HEK293T (cell line): ENCODE data around the gene INPP1.
"Not testable (repeated sequence)": the region's sequence is repeated elsewhere in the genome, so short reads cannot be mapped to it uniquely, and the experiment has no call there.

Experiments
- CTCF ChIA-PET: fragments of 350-600 bp; formaldehyde crosslinking; extraction: SDS; loops from one replicate; lab custom pipeline; 2021; ENCODE audit warnings: antibody characterized with exemption, inconsistent platforms; lab: Yijun Ruan, JAX
- POLR2A ChIA-PET: fragments of 350-600 bp; formaldehyde crosslinking; extraction: SDS; loops from one replicate; lab custom pipeline; 2020; ENCODE audit warnings: antibody characterized with exemption, inconsistent platforms; lab: Yijun Ruan, JAX
- DNase-seq: peaks from one replicate; pipeline ENCODE4 v3.0.0; 2012; ENCODE audit warnings: mixed read lengths; ENCODE audit errors: extremely low spot score
- ARNT ChIP-seq: fragments of 450-650 bp; IDR thresholded peaks from 2 replicates; pipeline ENCODE4 v1.6.1; 2017; ENCODE audit warnings: mild to moderate bottlenecking
- BHLHE40 ChIP-seq: fragments of 450-650 bp; IDR thresholded peaks from 2 replicates; pipeline ENCODE4 v1.6.1; 2016; ENCODE audit warnings: mild to moderate bottlenecking, moderate library complexity, borderline replicate concordance
- CTBP1 ChIP-seq: fragments of 450-650 bp; IDR thresholded peaks from 2 replicates; pipeline ENCODE4 v1.6.1; 2016; ENCODE audit warnings: borderline replicate concordance
- ELF4 ChIP-seq: fragments of 450-650 bp; IDR thresholded peaks from 2 replicates; pipeline ENCODE4 v1.6.1; 2017; ENCODE audit warnings: antibody characterized with exemption
- FOXA1 ChIP-seq: fragments of 450-650 bp; IDR thresholded peaks from 2 replicates; pipeline ENCODE4 v1.6.1; 2016; ENCODE audit warnings: mild to moderate bottlenecking
- FOXK2 ChIP-seq: fragments of 450-650 bp; IDR thresholded peaks from 2 replicates; pipeline ENCODE4 v1.6.1; 2016; ENCODE audit warnings: mild to moderate bottlenecking
- FOXM1 ChIP-seq: fragments of 450-650 bp; IDR thresholded peaks from 2 replicates; pipeline ENCODE4 v1.6.1; 2017; ENCODE audit warnings: mild to moderate bottlenecking, borderline replicate concordance
- HDGF ChIP-seq: fragments of 450-650 bp; IDR thresholded peaks from 2 replicates; pipeline ENCODE4 v1.6.1; 2017; ENCODE audit warnings: antibody characterized with exemption, borderline replicate concordance
- L3MBTL2 ChIP-seq: fragments of 450-650 bp; conservative IDR thresholded peaks from 2 replicates; pipeline ENCODE4 v1.6.1; 2016; ENCODE audit warnings: mild to moderate bottlenecking
- LEF1 ChIP-seq: fragments of 450-650 bp; IDR thresholded peaks from 2 replicates; pipeline ENCODE4 v1.6.1; 2017; ENCODE audit warnings: mild to moderate bottlenecking, borderline replicate concordance
- NFRKB ChIP-seq: fragments of 450-650 bp; IDR thresholded peaks from 2 replicates; pipeline ENCODE4 v1.6.1; 2016; ENCODE audit warnings: mild to moderate bottlenecking, moderate library complexity
- SP1 ChIP-seq: fragments of 450-650 bp; IDR thresholded peaks from 2 replicates; pipeline ENCODE4 v1.6.1; 2017
- SUZ12 ChIP-seq: fragments of 450-650 bp; IDR thresholded peaks from 2 replicates; pipeline ENCODE4 v1.6.1; 2016; ENCODE audit warnings: mild to moderate bottlenecking
- TARDBP ChIP-seq: fragments of 450-650 bp; IDR thresholded peaks from 2 replicates; pipeline ENCODE4 v1.6.1; 2016
- ZNF384 ChIP-seq: fragments of 450-650 bp; IDR thresholded peaks from 2 replicates; pipeline ENCODE4 v1.6.1; 2016
- TF ChIP-seq, protein P1 (sequence below): fragments of 450-650 bp; IDR thresholded peaks from 2 replicates; pipeline ENCODE4 v1.6.1; 2016

The INPP1 gene

DNA sequence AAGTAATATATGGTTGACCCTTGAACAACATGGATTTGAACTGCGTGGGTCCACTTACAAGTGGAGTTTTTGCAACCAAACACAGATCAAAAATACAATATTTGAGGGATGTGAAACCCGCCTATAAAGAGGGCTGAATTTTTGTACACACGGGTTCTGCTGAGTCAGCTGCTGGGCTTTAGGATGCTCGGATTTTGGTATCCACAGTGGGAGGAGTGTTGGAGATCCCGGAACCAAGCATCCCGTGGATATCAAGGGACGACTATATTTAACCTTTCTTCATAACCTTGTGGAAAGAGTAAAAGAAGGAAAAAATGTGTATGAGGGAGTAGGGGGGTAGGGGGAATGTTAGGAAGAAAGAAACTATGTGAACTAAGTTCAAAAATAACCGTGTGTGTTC, 10.0 kb upstream of the INPP1 start:
- TF ChIP-seq ELF4: no peak
- no peak for TF ChIP-seq HDGF
- TF ChIP-seq FOXA1: no peak
- TF ChIP-seq, protein P1, sequence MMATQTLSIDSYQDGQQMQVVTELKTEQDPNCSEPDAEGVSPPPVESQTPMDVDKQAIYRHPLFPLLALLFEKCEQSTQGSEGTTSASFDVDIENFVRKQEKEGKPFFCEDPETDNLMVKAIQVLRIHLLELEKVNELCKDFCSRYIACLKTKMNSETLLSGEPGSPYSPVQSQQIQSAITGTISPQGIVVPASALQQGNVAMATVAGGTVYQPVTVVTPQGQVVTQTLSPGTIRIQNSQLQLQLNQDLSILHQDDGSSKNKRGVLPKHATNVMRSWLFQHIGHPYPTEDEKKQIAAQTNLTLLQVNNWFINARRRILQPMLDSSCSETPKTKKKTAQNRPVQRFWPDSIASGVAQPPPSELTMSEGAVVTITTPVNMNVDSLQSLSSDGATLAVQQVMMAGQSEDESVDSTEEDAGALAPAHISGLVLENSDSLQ: no peak
- TF ChIP-seq ARNT: no peak
- no peak for TF ChIP-seq TARDBP
- TF ChIP-seq SUZ12: no peak
- no peak for TF ChIP-seq SP1
- TF ChIP-seq BHLHE40: no peak
- no peak for TF ChIP-seq FOXM1
- no peak for TF ChIP-seq NFRKB
- TF ChIP-seq ZNF384: no peak
- no peak for TF ChIP-seq LEF1
- TF ChIP-seq CTBP1: no peak
- TF ChIP-seq FOXK2: no peak
- no peak for TF ChIP-seq L3MBTL2
- no peak for DNase-seq
- CTCF ChIA-PET: no interaction called here
- POLR2A ChIA-PET: no interaction called here

DNA sequence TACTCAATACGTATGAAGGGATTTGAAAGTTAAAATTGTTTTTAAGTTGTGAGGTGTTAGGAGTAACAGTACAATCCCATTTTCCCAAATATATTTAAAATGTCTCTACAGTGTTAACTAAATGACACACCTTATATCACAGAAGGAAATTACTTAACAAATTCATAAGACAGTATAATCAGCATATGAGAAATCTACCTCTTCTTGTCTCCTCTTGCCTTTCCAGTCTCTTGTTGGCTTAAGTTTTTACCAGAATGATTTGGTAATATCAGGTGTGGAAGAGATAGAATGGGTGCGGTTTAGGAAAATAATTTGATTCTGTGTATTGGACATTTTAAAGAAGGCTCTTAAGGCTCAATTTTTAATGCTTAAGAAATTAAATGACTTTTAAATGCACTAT, 9.5 kb upstream of the INPP1 start:
- CTCF ChIA-PET: no interaction called here

DNA sequence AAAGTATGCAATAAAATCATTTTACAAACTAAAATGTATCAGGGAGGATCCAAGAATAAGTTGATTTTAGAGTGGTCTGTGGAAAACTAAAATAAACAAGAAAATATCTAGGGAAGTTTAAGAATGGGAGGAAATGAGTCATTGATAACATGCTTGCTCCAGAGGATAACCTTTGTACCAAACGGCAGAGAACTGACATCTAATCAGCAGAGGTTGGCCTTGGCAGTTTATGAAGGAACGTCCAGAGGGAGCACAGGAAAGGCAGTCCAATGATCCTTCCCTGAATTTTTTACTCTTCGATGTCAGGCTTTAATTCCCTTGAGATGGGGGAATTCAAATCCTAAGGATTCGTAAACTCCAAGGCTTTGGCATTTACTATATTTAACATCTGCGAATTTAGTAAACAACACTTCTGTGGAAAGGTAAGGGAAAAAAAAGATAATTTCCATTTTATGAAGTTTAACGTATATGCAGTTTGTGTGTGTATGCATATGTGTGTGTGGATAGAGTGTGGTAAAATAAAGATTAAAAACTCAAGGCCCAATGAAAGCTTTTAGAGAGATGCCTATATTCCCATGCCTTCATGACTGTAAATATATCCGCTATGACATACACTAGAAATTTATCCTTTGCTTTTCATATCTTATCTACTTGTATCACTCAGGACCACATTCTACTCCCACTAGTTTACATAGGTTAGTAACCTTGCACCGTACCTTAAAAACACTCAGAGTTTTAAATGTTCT, 8.7 kb upstream of the INPP1 start:
- no peak for DNase-seq
- ChIA-PET CTCF (no interaction called here), POLR2A (no interaction called here)
- TF ChIP-seq FOXK2 (no peak), CTBP1 (no peak), LEF1 (no peak)

More for the DNA sequence above, 9.5 kb upstream of the INPP1 start:
- no peak for DNase-seq
- TF ChIP-seq LEF1: no peak
- TF ChIP-seq, protein P1: no peak
- TF ChIP-seq FOXK2: no peak
- no peak for TF ChIP-seq SUZ12
- no peak for TF ChIP-seq ELF4
- TF ChIP-seq TARDBP: no peak
- TF ChIP-seq FOXA1: no peak
- TF ChIP-seq CTBP1: no peak
- no peak for TF ChIP-seq ARNT
- TF ChIP-seq ZNF384: no peak
- POLR2A ChIA-PET: no interaction called here

DNA sequence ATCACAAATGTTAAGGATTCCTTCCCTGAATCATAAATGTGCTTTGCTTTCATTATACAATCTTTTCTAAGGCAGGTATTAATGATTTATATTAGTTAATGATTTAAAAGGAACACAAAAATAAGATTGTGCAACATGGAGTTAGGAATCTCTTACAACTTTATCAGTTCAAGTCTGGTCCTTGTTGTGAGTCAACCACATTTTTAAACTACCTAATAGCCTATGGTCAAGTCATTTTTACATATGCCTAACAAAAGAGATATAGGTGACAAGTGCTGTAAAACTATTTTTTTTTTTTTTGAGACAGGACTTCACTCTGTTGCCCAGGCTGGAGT, 8.2 kb upstream of the INPP1 start:
- no peak for DNase-seq
- POLR2A ChIA-PET: no interaction called here
- CTCF ChIA-PET: no interaction called here
- TF ChIP-seq ZNF384 (no peak), FOXM1 (no peak), LEF1 (no peak), FOXA1 (no peak), CTBP1 (no peak), HDGF (no peak), ARNT (no peak), L3MBTL2 (no peak), FOXK2 (no peak), BHLHE40 (no peak)
- TF ChIP-seq, protein P1: no peak

DNA sequence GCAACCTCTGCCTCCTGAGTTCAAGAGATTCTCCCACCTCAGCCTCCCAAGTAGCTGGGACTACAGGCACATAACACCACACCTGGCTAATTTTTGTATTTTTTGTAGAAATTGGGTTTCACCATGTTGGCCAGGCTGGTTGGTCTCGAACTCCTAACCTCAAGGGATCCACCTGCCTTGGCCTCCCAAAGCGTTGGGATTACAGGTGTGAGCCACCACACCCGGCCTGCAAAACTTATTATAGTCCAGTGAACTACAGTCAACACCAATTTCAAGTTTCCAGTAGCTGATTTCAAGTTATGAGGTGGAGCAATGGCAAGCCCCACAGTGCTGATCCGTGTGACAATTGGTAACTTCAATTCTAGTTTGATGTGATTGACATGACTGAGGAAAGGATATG, 7.8 kb upstream of the INPP1 start:
- POLR2A ChIA-PET, CTCF ChIA-PET: not testable (repeated sequence)

DNA sequence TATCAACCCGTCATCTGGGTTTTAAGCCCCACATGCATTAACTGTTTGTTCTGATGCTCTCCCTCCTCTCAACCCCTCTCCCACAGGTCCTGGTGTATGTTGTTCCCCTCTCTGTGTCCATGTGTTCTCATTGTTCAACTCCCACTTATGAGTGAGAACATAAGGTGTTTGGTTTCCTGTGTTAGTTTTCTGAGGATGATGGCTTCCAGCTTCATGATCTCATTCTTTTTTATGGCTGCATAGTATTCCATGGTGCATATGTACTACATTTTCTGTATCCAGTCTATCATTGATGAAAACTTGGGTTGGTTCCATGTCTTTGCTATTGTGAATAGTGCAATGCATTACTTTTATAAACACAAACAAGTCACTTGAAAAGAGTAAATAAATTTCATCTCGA, 7.0 kb upstream of the INPP1 start:
- CTCF ChIA-PET: no interaction called here
- TF ChIP-seq ELF4 (no peak), NFRKB (no peak), LEF1 (no peak), ZNF384 (no peak), FOXA1 (no peak), SUZ12 (no peak), TARDBP (no peak), L3MBTL2 (no peak)
- TF ChIP-seq, protein P1: no peak
- POLR2A ChIA-PET: no interaction called here
- DNase-seq: no peak

More for the DNA sequence above, 7.8 kb upstream of the INPP1 start:
- DNase-seq: not testable (repeated sequence)

DNA sequence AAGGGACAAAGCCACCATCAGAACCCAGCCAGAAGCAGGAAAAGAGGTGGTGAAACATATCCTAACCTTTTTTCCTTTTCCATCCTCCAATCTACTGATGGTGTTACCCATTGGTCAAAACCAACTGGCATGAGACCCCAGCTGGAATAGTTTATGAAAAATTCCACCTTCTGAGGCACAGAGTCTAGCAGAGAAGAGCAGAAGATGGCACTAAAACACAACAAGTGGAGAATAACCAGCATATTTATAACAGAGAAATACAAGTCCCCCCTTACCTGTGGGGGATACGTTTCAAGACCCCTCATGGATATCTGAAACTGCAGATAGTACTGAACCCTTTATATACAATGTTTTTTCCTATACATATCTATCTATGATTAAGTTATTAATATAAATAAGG, 4.9 kb upstream of the INPP1 start:
- DNase-seq: no peak
- POLR2A ChIA-PET: no interaction called here
- CTCF ChIA-PET: no interaction called here
- TF ChIP-seq, protein P1: no peak
- no peak for TF ChIP-seq NFRKB
- TF ChIP-seq TARDBP: no peak
- no peak for TF ChIP-seq ZNF384
- TF ChIP-seq ARNT: no peak
- TF ChIP-seq HDGF: no peak
- no peak for TF ChIP-seq SUZ12
- TF ChIP-seq L3MBTL2: no peak
- TF ChIP-seq FOXM1: no peak
- no peak for TF ChIP-seq ELF4
- no peak for TF ChIP-seq FOXA1
- TF ChIP-seq FOXK2: no peak
- TF ChIP-seq CTBP1: no peak
- TF ChIP-seq SP1: no peak
